Measurements from ENCODE around the gene P2RX3. TPM values are rescaled to one million over a fixed set of nuclear protein-coding genes. Genes with fewer than 3 reads are reported as not detected.

The P2RX3 gene
- total RNA-seq, 1 experiment from 2014 or later, result 0.15 TPM

GRCh38 chr11:57370251-57370650 is 32.1 kb downstream of the P2RX3 start:
- Mint-ChIP-seq H3K4me1 (peaks cover 16% of the 10 kb centered on the region in 2 experiments), H3K4me3 (no peak overlapping the region), H3K9me3 (no peaks in the 10 kb centered on the region), H3K27me3 (ENCODE audit: low read depth) (peaks cover 16% of the 10 kb centered on the region), H3K36me3 (ENCODE audit: insufficient read depth in 1 of 3, low read depth in 3 of 3) (no peaks in the 10 kb centered on the region), H3K27ac (no peak overlapping the region; a peak in 1 of 7 replicates)
- H3K56ac ChIP-seq (ENCODE audit: insufficient read length, low read depth, low read length), result no peak overlapping the region
- no peaks in the 10 kb centered on the region for H3K79me1 ChIP-seq (ENCODE audit: insufficient read depth, low read depth, low read length, poor library complexity, severe bottlenecking)
- no peak for DNase-seq
- no peaks in the 10 kb centered on the region for H3K23me2 ChIP-seq (ENCODE audit: insufficient read length, low read depth, low read length, poor library complexity, severe bottlenecking)
- H4K8ac ChIP-seq (replicated peaks; ENCODE audit: insufficient read length, low read depth, low read length), result no peak overlapping the region
- no peak overlapping the region for H4K91ac ChIP-seq (ENCODE audit: insufficient read length, low read depth, low read length)
- H4K20me1 ChIP-seq (ENCODE audit: control insufficient read depth, insufficient read depth, insufficient read length), result no peaks in the 10 kb centered on the region
- no peak overlapping the region for H2AK5ac ChIP-seq (ENCODE audit: insufficient read length, low read length)
- no peak overlapping the region for H2BK120ac ChIP-seq (ENCODE audit: low read depth, low read length, poor library complexity, severe bottlenecking)
- H2BK15ac ChIP-seq (ENCODE audit: low read depth, low read length), result no peak overlapping the region
- H2BK20ac ChIP-seq (ENCODE audit: low read depth, low read length, poor library complexity, severe bottlenecking), result no peak overlapping the region
- H3K14ac ChIP-seq (ENCODE audit: insufficient read depth, low read length), result no peak overlapping the region
- H3K18ac ChIP-seq (ENCODE audit: insufficient read length, low read depth, low read length), result no peak overlapping the region
- H2BK5ac ChIP-seq (ENCODE audit: insufficient read length, low read length), result no peak overlapping the region
- no peaks in the 10 kb centered on the region for H3K9me3 ChIP-seq (ENCODE audit: control insufficient read depth, low read depth, low read length)
- peaks cover 4% of the 10 kb centered on the region for H3K4me1 ChIP-seq (ENCODE audit: insufficient read depth, low read length)
- WGBS (ENCODE audit: extremely low coverage, insufficient read length, low lambda C conversion rate), result no CpG with 5 or more reads among the region's 7 CpGs
- H3K4me2 ChIP-seq (ENCODE audit: insufficient read depth, insufficient read length, low read length), result no peak overlapping the region
- no peak overlapping the region for H2BK12ac ChIP-seq (ENCODE audit: insufficient read length, low read depth, low read length)
- H3K9ac ChIP-seq (ENCODE audit: extremely low read depth, insufficient read length, low read length), result no peak overlapping the region
- H4K5ac ChIP-seq (ENCODE audit: insufficient read length, low read depth, low read length), result no peak overlapping the region
- H3K79me2 ChIP-seq (ENCODE audit: insufficient read depth, low read length), result no peaks in the 10 kb centered on the region
- no peaks in the 10 kb centered on the region for H3K27me3 ChIP-seq (ENCODE audit: insufficient read depth, low read length)
- no peak overlapping the region for H3K4ac ChIP-seq (ENCODE audit: low read depth, low read length)
- H3K23ac ChIP-seq (ENCODE audit: insufficient read length, low read depth, low read length), result no peak overlapping the region
- TF ChIP-seq CTCF (conservative IDR thresholded peaks at IDR 0.05), result no peak
- no peak overlapping the region for H2AFZ ChIP-seq (ENCODE audit: low read length)
- no peak overlapping the region for H3T11ph ChIP-seq (ENCODE audit: low read length)
- H3K27ac ChIP-seq (ENCODE audit: insufficient read length, low read depth, low read length), result no peak overlapping the region

All from H9 (cell line).